Esophagus (tissue), 2 donors: ENCODE measurements around the gene C8G. TPM values are rescaled to one million over a fixed set of nuclear protein-coding genes. Genes with fewer than 3 reads are reported as not detected.

Experiments
- H3K27ac ChIP-seq, 2 donors: one replicate each; pipeline ENCODE4 v1.5.1; 2013; ENCODE audit warnings: low read depth in 2 of 2, mild to moderate bottlenecking in 2 of 2, inconsistent platforms in 1 of 2, low read length in 1 of 2, moderate library complexity in 1 of 2
- H3K27me3 ChIP-seq, 2 donors: one replicate each; pipeline ENCODE4 v1.6.1; 2013; ENCODE audit warnings: low read length in 2 of 2, control low read depth in 1 of 2, mild to moderate bottlenecking in 1 of 2; ENCODE audit not compliant: insufficient read depth in 2 of 2, control insufficient read depth in 1 of 2
- H3K36me3 ChIP-seq, 2 donors: one replicate each; pipeline ENCODE4 v1.6.1; 2013; ENCODE audit warnings: low read length in 1 of 2; ENCODE audit not compliant: control insufficient read depth in 2 of 2, insufficient read depth in 2 of 2
- H3K4me1 ChIP-seq, 2 donors: one replicate each; pipeline ENCODE4 v1.6.1; 2013; ENCODE audit warnings: low read length in 1 of 2; ENCODE audit not compliant: control insufficient read depth in 2 of 2, insufficient read depth in 2 of 2
- H3K4me3 ChIP-seq, 2 donors: one replicate each; pipeline ENCODE4 v1.5.1; 2013; ENCODE audit warnings: low read length in 2 of 2, mild to moderate bottlenecking in 2 of 2, low read depth in 1 of 2, moderate library complexity in 1 of 2
- H3K9me3 ChIP-seq, 2 donors: one replicate each; pipeline ENCODE4 v1.6.1; 2013; ENCODE audit warnings: mild to moderate bottlenecking in 2 of 2, low read depth in 1 of 2, low read length in 1 of 2, moderate library complexity in 1 of 2; ENCODE audit not compliant: control insufficient read depth in 2 of 2, insufficient read depth in 1 of 2
- WGBS, 2 donors: extraction: QIAGEN DNeasy Blood & Tissue Kit; methylation state at CpG; one replicate each; pipeline ENCODE4 v1.1.7; 2013; 5-methylcytosine and 5-hydroxymethylcytosine counted together
- polyA plus RNA-seq, 2 donors: library from polyadenylated mRNA; stranded (reverse); fragments of 200-250 nt; gene quantifications; one replicate each; pipeline ENCODE4 v1.2.3, GENCODE V29; 2013
- donor health status: healthy with polysubstance abuse.
- donor health status: Bipolar disorder and iron deficiency.

Gene C8G
- polyA plus RNA-seq, 2 donors = 1.2 to 1.8 TPM

- Histone ChIP-seq H3K36me3 (peaks cover 0 to 4% of the 10 kb centered on the region in 2 donors), H3K27ac (no peak overlapping the region), H3K9me3 (no peaks in the 10 kb centered on the region), H3K4me1 (peaks cover 0 to 12% of the 10 kb centered on the region in 2 donors), H3K4me3 (no peak overlapping the region), H3K27me3 (no peaks in the 10 kb centered on the region)
- WGBS, 2 donors = 97% methylated on average over 4 of the region's 4 CpGs
Measured at GRCh38 chr9:136988872-136989271, 43.8 kb downstream of the C8G start.

- Histone ChIP-seq H3K4me3 (no peak overlapping the region), H3K27me3 (no peaks in the 10 kb centered on the region), H3K9me3 (no peaks in the 10 kb centered on the region), H3K4me1 (peaks cover 0 to 21% of the 10 kb centered on the region in 2 donors), H3K27ac (no peak overlapping the region), H3K36me3 (peaks cover 0 to 9% of the 10 kb centered on the region in 2 donors)
- WGBS, 2 donors = 66 to 82% methylated on average over 10 of the region's 10 CpGs
Measured at GRCh38 chr9:136990242-136990911, 45.3 kb downstream of the C8G start.

DNA sequence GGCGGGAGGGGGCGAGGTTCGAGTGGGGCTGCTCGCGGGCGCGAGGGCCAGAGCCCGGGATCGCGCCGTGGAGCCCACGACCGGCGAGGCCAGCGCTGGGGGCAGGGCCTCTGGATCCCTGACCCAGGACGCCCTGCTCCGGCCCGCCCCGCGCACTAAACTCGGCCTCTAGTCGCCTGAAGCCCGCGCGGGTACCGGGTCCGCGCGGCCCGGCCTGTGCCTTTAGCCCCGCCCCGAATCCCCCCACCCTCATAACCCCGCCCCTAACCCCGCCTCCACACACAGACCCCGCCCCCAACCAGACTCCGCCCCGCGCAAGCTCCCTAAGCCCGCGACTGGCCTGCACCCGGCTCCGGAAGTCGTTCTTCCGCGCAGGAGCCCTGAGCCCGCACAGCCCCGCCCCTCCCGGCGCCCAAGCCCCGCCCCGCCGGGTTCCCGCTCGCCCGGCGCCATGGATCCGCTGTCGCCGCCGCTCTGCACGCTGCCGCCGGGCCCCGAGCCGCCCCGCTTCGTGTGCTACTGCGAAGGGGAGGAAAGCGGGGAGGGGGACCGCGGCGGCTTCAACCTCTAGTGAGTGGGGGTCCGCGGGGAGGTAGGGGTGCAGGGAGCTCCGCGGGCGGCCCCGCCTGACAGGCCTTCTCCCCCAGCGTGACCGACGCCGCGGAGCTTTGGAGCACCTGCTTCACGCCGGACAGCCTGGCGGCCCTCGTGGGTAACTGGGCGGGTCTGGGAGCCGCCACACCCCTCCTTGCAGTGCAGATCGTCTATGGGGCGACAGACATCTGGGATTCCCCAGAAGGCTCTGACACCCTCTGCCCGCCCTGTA, 47.2 kb downstream of the C8G start, which contains the start of gene PAXX:
Gene PAXX (plus strand): TSS at position 430 of the 826 bp plus-strand sequence. CDS start 22 bp downstream, at position 452.
- H3K9me3 ChIP-seq = no peaks in the 10 kb centered on the region
- WGBS, 2 donors = 0 to 3% methylated on average over 49 to 92 of the region's 92 CpGs
- peaks cover 0 to 27% of the 10 kb centered on the region in 2 donors for H3K4me1 ChIP-seq
- H3K27ac ChIP-seq = peak within 1 kb of the TSS; percentile 84 to 90
- no peaks in the 10 kb centered on the region for H3K27me3 ChIP-seq
- H3K4me3 ChIP-seq = peak within 1 kb of the TSS; percentile 52 to 70
- H3K36me3 ChIP-seq = peaks cover 0 to 9% of the 10 kb centered on the region in 2 donors

DNA sequence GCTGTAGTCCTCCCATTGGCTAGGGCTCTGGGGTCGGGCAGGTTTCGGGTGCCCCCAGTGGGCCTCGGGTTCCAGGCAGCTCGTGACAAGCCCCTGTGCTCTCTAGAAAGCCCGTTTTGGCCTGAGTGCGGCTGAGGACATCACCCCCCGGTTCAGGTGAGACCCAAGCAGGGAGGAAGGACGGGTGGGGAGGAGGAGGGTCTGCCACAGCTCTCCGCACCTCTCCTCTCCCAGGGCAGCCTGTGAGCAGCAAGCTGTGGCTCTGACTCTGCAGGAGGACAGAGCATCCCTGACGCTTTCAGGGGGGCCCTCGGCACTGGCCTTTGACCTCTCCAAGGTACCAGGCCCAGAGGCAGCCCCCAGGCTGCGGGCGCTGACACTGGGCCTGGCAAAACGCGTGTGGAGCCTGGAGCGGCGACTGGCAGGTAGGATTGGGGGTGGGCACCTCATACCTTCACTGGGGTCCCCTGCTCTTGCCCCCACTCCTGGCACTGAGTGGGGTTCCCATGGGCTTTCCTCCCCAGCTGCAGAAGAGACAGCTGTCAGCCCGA, 47.9 kb downstream of the C8G start:
- H3K36me3 ChIP-seq = peaks cover 0 to 9% of the 10 kb centered on the region in 2 donors
- 30 to 33% methylated on average over 18 of the region's 18 CpGs for WGBS, 2 donors
- H3K27me3 ChIP-seq = no peaks in the 10 kb centered on the region
- peak overlapping the region; percentile 84 to 85 for H3K27ac ChIP-seq
- H3K4me3 ChIP-seq = peak overlapping the region; percentile 52 to 70
- H3K9me3 ChIP-seq = no peaks in the 10 kb centered on the region
- H3K4me1 ChIP-seq = peaks cover 0 to 32% of the 10 kb centered on the region in 2 donors

DNA sequence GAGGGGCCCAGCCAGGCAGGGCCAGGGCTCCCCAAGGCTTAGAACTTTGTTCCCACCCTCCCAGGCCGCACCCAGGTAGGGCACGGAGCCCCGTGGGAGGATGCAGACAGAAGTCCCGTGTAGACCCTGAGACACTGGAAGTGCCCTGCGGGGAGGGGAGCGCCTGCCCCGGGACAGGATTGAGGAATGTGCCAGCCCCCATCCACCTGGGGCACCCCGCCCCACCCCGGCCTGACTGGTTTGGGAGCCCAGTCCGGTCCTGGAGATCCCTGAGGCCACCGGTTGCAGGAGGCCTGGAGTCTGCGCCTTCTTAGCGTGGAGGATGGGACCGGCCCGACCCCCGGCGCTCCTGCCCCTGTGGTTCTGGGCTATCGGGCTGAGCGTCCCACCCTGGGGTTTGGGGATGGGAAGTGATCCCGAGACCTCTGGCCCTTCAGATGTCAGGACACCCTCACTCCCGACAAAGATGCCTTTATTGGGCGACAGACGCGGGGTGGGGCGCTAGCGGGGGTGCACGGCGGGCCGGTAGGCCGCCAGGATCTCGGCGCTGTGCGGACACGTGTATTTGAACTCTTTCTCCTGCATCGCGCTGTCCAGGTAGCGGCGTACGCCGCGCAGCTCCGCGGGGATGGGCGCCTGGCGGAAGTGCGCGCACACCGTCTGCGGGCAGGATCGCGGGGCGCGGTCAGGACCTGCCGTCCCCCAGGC, 49.3 kb downstream of the C8G start:
- WGBS, 2 donors = 60 to 62% methylated on average over 54 of the region's 54 CpGs
- H3K4me1 ChIP-seq = peaks cover 0 to 35% of the 10 kb centered on the region in 2 donors
- peaks cover 0 to 9% of the 10 kb centered on the region in 2 donors for H3K36me3 ChIP-seq
- H3K9me3 ChIP-seq = no peaks in the 10 kb centered on the region
- H3K27me3 ChIP-seq = no peaks in the 10 kb centered on the region
- H3K4me3 ChIP-seq = peak overlapping the region; percentile 51 to 70
- peak overlapping the region; percentile 64 to 84 for H3K27ac ChIP-seq

- H3K27ac ChIP-seq = peak overlapping the region; percentile 88
- WGBS, 2 donors = 45 to 47% methylated on average over 40 of the region's 40 CpGs
- no peaks in the 10 kb centered on the region for H3K9me3 ChIP-seq
- H3K27me3 ChIP-seq = no peaks in the 10 kb centered on the region
- H3K4me1 ChIP-seq = peaks cover 0 to 35% of the 10 kb centered on the region in 2 donors
- H3K4me3 ChIP-seq = peak overlapping the region; percentile 51 to 52
- peaks cover 0 to 9% of the 10 kb centered on the region in 2 donors for H3K36me3 ChIP-seq
Measured at GRCh38 chr9:136994888-136995230, 49.8 kb downstream of the C8G start.

DNA sequence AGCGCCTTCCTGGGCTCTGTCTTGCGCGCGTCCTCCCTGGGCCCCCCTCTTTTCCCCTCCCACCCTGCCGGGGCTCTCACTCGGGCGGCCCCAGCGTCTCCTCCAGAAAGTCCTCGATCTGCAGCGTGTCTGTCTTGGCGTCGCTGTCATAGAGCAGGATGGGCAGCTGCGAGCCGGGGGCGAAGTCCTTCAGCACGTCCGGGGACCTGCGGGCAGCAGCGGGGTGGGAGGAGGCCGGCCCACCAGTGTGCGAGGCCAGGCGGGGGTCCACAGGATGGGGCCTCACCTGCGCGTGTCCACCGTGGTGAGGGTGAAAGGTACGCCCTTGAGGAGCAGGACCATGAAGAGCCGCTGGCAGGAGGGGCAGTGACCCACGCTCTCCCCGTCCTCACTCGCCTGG, 50.3 kb downstream of the C8G start:
- no peaks in the 10 kb centered on the region for H3K9me3 ChIP-seq
- H3K27me3 ChIP-seq = no peaks in the 10 kb centered on the region
- H3K4me1 ChIP-seq = peaks cover 0 to 35% of the 10 kb centered on the region in 2 donors
- H3K36me3 ChIP-seq = peaks cover 0 to 9% of the 10 kb centered on the region in 2 donors
- 22 to 29% methylated on average over 30 of the region's 30 CpGs for WGBS, 2 donors
- peak overlapping the region; percentile 88 for H3K27ac ChIP-seq
- H3K4me3 ChIP-seq = peak overlapping the region; percentile 51 to 52

DNA sequence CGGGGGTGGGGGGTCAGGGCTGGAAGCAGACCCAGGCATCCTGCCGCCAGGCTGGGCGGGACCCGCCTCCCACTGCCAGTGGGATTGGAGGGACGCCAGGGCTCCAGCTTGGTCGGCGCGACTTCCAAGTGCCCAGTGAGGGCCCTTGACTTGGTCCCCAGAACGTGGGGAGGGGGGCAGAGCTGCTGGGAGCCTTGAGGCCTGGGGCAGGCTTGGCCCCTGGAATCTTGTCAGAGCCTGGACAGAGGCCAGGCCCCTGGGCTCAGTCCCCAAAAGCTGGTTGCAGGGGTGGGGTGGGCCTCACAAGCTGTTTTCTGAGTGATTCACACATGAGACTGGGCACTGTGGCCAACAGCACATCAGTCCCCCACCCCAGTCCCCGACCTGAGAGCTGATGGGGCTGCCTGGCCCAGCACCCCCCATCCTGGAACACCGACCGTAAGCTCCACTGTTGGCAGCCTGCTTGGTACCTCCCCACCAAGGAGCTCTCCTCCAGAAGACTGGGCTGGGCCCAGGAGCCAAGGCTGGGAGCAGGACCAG, 50.8 kb downstream of the C8G start:
- Histone ChIP-seq H3K27ac (peak overlapping the region; percentile 88), H3K4me3 (peak overlapping the region; percentile 51 to 52), H3K9me3 (no peaks in the 10 kb centered on the region), H3K4me1 (peaks cover 0 to 35% of the 10 kb centered on the region in 2 donors), H3K36me3 (peaks cover 0 to 9% of the 10 kb centered on the region in 2 donors), H3K27me3 (no peaks in the 10 kb centered on the region)
- WGBS, 2 donors = 15 to 16% methylated on average over 11 to 12 of the region's 12 CpGs
